Metanephros (tissue), 2 donors: ENCODE measurements around the gene GAPDH. TPM values are rescaled to one million over a fixed set of nuclear protein-coding genes. Genes with fewer than 3 reads are reported as not detected.

Source experiments
- small RNA-seq: library from RNA; depleted of rRNA; stranded (forward); fragments of <200 nt; gene quantifications from one replicate; pipeline ENCODE3, GENCODE V24; 2014; ENCODE audit warnings: low replicate concordance
- total RNA-seq: library from RNA; depleted of rRNA; stranded (reverse); fragments of >200 nt; gene quantifications from one replicate; pipeline ENCODE4 v1.2.3, GENCODE V29; 2014

Gene GAPDH
- total RNA-seq: 2,417 TPM

DNA sequence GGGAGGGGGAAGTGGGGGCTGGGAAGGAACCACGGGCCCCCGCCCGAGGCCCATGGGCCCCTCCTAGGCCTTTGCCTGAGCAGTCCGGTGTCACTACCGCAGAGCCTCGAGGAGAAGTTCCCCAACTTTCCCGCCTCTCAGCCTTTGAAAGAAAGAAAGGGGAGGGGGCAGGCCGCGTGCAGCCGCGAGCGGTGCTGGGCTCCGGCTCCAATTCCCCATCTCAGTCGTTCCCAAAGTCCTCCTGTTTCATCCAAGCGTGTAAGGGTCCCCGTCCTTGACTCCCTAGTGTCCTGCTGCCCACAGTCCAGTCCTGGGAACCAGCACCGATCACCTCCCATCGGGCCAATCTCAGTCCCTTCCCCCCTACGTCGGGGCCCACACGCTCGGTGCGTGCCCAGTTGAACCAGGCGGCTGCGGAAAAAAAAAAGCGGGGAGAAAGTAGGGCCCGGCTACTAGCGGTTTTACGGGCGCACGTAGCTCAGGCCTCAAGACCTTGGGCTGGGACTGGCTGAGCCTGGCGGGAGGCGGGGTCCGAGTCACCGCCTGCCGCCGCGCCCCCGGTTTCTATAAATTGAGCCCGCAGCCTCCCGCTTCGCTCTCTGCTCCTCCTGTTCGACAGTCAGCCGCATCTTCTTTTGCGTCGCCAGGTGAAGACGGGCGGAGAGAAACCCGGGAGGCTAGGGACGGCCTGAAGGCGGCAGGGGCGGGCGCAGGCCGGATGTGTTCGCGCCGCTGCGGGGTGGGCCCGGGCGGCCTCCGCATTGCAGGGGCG, at the start of gene GAPDH:
Gene GAPDH, plus strand, starts transcription at position 595 of the 772 bp plus-strand sequence. CDS start 316 bp downstream, outside the sequence.

GRCh38 chr12:6492838-6493496, 41.4 kb upstream of the GAPDH start, which contains the start of gene MRPL51:
MRPL51 (minus strand) TSS chr12:6493262; CDS start chr12:6493136, 126 bp downstream.

GRCh38 chr12:6493497-6494257, 40.6 kb upstream of the GAPDH start, which contains the start of gene NCAPD2:
NCAPD2 (plus strand) TSS chr12:6494102; CDS start chr12:6495099, 997 bp downstream.

Small RNA genes lying within 50 kb of the gene (small RNA-seq; reads per million reads assigned to genes)
- 176 reads per million, percentile 98 among the genes with 10 or more reads in this experiment for gene SCARNA11

Other genes starting within 250 kb of the GAPDH start
- 5.5 TPM for gene PLEKHG6, start 223.8 kb upstream of the GAPDH start, total RNA-seq
- gene TNFRSF1A, start 192.4 kb upstream of the GAPDH start, total RNA-seq: 59.8 TPM
- gene SCNN1A, start 159.0 kb upstream of the GAPDH start, total RNA-seq: 131 TPM
- gene LTBR, start 150.4 kb upstream of the GAPDH start, total RNA-seq: 47.1 TPM
- 0.12 TPM for gene CD27, start 89.6 kb upstream of the GAPDH start, total RNA-seq
- gene TAPBPL, start 82.5 kb upstream of the GAPDH start, total RNA-seq: 19.5 TPM
- gene VAMP1, start 63.8 kb upstream of the GAPDH start, total RNA-seq: 14.0 TPM
- gene MRPL51, start 41.3 kb upstream of the GAPDH start, total RNA-seq: 37.1 TPM
- gene NCAPD2, start 40.4 kb upstream of the GAPDH start, total RNA-seq: 47.8 TPM
- gene IFFO1, start 21.5 kb downstream of the GAPDH start, total RNA-seq: 15.3 TPM
- 14.4 TPM for gene NOP2, start 33.8 kb downstream of the GAPDH start, total RNA-seq
- gene CHD4, start 72.9 kb downstream of the GAPDH start, total RNA-seq: 230 TPM
- 2.2 TPM for gene LPAR5, start 101.4 kb downstream of the GAPDH start, total RNA-seq
- 2.3 TPM for gene ACRBP, start 112.9 kb downstream of the GAPDH start, total RNA-seq
- 48.6 TPM for gene ING4, start 128.6 kb downstream of the GAPDH start, total RNA-seq
- gene ZNF384, start 154.9 kb downstream of the GAPDH start, total RNA-seq: 31.5 TPM
- gene PIANP, start 166.3 kb downstream of the GAPDH start, total RNA-seq: 2.0 TPM
- 47.0 TPM for gene COPS7A, start 189.5 kb downstream of the GAPDH start, total RNA-seq
- gene MLF2, start 218.6 kb downstream of the GAPDH start, total RNA-seq: 86.4 TPM
- 61.1 TPM for gene PTMS, start 231.8 kb downstream of the GAPDH start, total RNA-seq
- gene LAG3, start 238.0 kb downstream of the GAPDH start, total RNA-seq: 0.47 TPM